Stomach (tissue), 4 donors: ENCODE data around the gene KIF21B.
"Not testable (repeated sequence)": the region's sequence is repeated elsewhere in the genome, so short reads cannot be mapped to it uniquely, and the experiment has no call there.

Experiments used
- CTCF ChIP-seq, 7 experiments: fragments of 450-650 bp in 4 of 7; fragments of 200-600 bp in 3 of 7; sonication (generic) in 3 of 7; IDR thresholded peaks; one replicate each; pipeline ENCODE4 v1.5.1; 2016 to 2019; ENCODE audit warnings: antibody characterized with exemption in 7 of 7, control low read depth in 2 of 7, mild to moderate bottlenecking in 1 of 7
- EP300 ChIP-seq: sonication (generic); formaldehyde crosslinking; IDR thresholded peaks from one replicate; pipeline ENCODE4 v1.6.1; 2017; ENCODE audit warnings: antibody characterized with exemption
- POLR2A ChIP-seq, 4 donors: fragments of 450-650 bp; IDR thresholded peaks; one replicate each; pipeline ENCODE4 v1.6.1; 2016; ENCODE audit warnings: antibody characterized with exemption in 4 of 4, control low read depth in 2 of 4, mild to moderate bottlenecking in 1 of 4, moderate library complexity in 1 of 4
- POLR2AphosphoS5 ChIP-seq, 3 donors: sonication (generic); formaldehyde crosslinking; IDR thresholded peaks; one replicate each; pipeline ENCODE4 v1.6.1; 2016; ENCODE audit warnings: antibody characterized with exemption in 3 of 3

GRCh38 chr1:200935286-200935962, 88.1 kb downstream of the KIF21B start:
- TF ChIP-seq CTCF (IDR thresholded peaks at IDR 0.05); POLR2AphosphoS5 (IDR thresholded peaks at IDR 0.05); POLR2A (IDR thresholded peaks at IDR 0.05); EP300: not testable (repeated sequence)
